GM18498 (cell line): ENCODE results near the gene LRMDA.
A peak's percentile ranks its signal among the peaks of the same experiment; 100 is the strongest.
"Not testable (repeated sequence)": the region's sequence is repeated elsewhere in the genome, so short reads cannot be mapped to it uniquely, and the experiment has no call there.

Experiments used
- ATAC-seq: cut with Tn5 transposase; IDR thresholded peaks from one replicate; pipeline ENCODE4 v1.9.1; 2021; ENCODE audit warnings: mild to moderate bottlenecking, moderate library complexity; ENCODE audit not compliant: unreplicated experiment

Gene LRMDA

GRCh38 chr10:75502389-75502788, 71.0 kb downstream of the LRMDA start:
- no peak for ATAC-seq

GRCh38 chr10:75502838-75503237, 71.4 kb downstream of the LRMDA start:
- no peak for ATAC-seq

- no peak for ATAC-seq
Measured at GRCh38 chr10:75505293-75505692, 73.9 kb downstream of the LRMDA start.

GRCh38 chr10:75505840-75506506, 74.5 kb downstream of the LRMDA start:
- ATAC-seq: peak; percentile 68

GRCh38 chr10:75506930-75507329, 75.5 kb downstream of the LRMDA start:
- ATAC-seq: no peak

- no peak for ATAC-seq
Measured at GRCh38 chr10:75507469-75507868, 76.0 kb downstream of the LRMDA start.

GRCh38 chr10:75508239-75508813, 76.9 kb downstream of the LRMDA start:
- no peak for ATAC-seq

GRCh38 chr10:75508814-75509306, 77.4 kb downstream of the LRMDA start:
- no peak for ATAC-seq

- no peak for ATAC-seq
Measured at GRCh38 chr10:75509706-75510105, 78.3 kb downstream of the LRMDA start.

- no peak for ATAC-seq
Measured at GRCh38 chr10:75511011-75511410, 79.6 kb downstream of the LRMDA start.

GRCh38 chr10:75512203-75512933, 80.9 kb downstream of the LRMDA start:
- ATAC-seq: no peak

- ATAC-seq: no peak
Measured at GRCh38 chr10:75513292-75513885, 82.0 kb downstream of the LRMDA start.

- no peak for ATAC-seq
Measured at GRCh38 chr10:75514830-75515229, 83.4 kb downstream of the LRMDA start.

GRCh38 chr10:75516154-75516553, 84.7 kb downstream of the LRMDA start:
- not testable (repeated sequence) for ATAC-seq

GRCh38 chr10:75519213-75519612, 87.8 kb downstream of the LRMDA start:
- ATAC-seq: not testable (repeated sequence)

- not testable (repeated sequence) for ATAC-seq
Measured at GRCh38 chr10:75521194-75521829, 89.9 kb downstream of the LRMDA start.

GRCh38 chr10:75525067-75525466, 93.6 kb downstream of the LRMDA start:
- no peak for ATAC-seq

- ATAC-seq: no peak
Measured at GRCh38 chr10:75525646-75526045, 94.2 kb downstream of the LRMDA start.

- no peak for ATAC-seq
Measured at GRCh38 chr10:75527542-75527941, 96.1 kb downstream of the LRMDA start.

GRCh38 chr10:75528392-75528791, 97.0 kb downstream of the LRMDA start:
- ATAC-seq: peak; percentile 57

GRCh38 chr10:75530299-75530698, 98.9 kb downstream of the LRMDA start:
- no peak for ATAC-seq
